ENCODE results near the gene CSPG4.
"Not testable (repeated sequence)": the region's sequence is repeated elsewhere in the genome, so short reads cannot be mapped to it uniquely, and the experiment has no call there.

CSPG4 gene

GRCh38 chr15:75693501-75694240 lies 19.0 kb downstream of the CSPG4 start:
- FAIRE-seq, result no peak
- no peak for DNase-seq (ENCODE audit: insufficient read length, low spot score)

DNA sequence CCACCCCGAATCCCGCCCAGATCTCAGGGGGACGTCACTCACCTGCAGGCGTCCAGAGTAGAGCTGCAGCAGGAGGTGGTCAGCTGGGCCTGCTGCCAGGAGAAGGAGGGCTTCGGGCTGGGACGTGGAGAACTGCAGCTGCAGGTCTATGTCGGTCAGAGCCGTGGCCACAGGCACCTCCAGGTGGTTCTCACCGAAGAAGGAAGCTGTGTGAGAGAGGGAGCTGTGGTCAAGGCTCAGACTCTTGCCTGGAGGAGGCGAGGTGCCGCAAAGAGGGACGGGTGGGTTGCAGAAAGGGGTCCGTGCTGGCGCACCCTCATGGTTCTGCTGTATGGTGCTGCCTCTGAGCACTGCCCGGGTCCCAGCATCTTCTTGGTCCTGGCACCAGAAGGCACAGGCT lies 19.6 kb downstream of the CSPG4 start:
- FAIRE-seq, result not testable (repeated sequence)

DNA sequence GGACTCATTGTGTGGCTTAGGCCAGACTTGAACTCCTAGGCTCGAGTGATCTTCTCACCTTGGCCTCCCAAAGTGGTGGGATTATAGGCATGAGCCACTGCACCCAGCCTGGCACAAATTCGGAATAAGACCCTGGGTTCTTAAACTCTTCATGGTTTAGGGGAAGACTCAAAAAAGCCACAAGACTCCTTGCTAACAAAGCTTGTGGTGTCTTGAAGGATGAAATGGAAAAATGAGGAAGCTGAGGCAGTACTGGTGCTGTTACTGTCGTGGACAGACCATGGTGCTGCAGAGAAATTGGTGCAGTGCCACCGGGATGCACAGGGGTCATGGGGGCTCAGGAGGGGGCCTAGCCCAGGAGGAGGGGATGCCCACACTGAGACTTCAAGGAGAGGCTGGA lies 20.3 kb downstream of the CSPG4 start:
- not testable (repeated sequence) for DNase-seq (ENCODE audit: insufficient read length, low spot score); FAIRE-seq

More for the DNA sequence above, 19.6 kb downstream of the CSPG4 start:
- DNase-seq (ENCODE audit: insufficient read length, low spot score), result not testable (repeated sequence)

GRCh38 chr15:75689429-75689828 lies 23.2 kb downstream of the CSPG4 start:
- FAIRE-seq; DNase-seq (ENCODE audit: insufficient read length, low spot score): not testable (repeated sequence)

- FAIRE-seq, result no peak
- DNase-seq (ENCODE audit: insufficient read length, low spot score), result no peak
These were observed 23.8 kb downstream of the CSPG4 start for GRCh38 chr15:75688831-75689230.

DNA sequence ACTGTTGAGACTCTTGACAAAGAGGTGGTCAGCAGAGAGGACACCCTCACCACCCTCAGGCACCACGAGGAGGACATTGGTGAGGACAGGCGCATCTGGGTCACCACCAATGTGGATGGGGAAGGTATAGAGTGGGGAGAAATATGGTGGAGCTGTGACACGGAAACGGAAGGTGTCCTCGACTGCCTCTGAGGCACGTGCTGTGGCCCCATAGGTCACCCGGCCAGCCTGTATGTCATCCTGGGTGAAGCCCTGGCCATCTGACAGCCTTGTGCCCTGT lies 24.4 kb downstream of the CSPG4 start:
- no peak for DNase-seq (ENCODE audit: insufficient read length, low spot score)

GRCh38 chr15:75687486-75688277 lies 25.0 kb downstream of the CSPG4 start:
- no peak for FAIRE-seq

More for the DNA sequence above, 24.4 kb downstream of the CSPG4 start:
- FAIRE-seq, result no peak

DNA sequence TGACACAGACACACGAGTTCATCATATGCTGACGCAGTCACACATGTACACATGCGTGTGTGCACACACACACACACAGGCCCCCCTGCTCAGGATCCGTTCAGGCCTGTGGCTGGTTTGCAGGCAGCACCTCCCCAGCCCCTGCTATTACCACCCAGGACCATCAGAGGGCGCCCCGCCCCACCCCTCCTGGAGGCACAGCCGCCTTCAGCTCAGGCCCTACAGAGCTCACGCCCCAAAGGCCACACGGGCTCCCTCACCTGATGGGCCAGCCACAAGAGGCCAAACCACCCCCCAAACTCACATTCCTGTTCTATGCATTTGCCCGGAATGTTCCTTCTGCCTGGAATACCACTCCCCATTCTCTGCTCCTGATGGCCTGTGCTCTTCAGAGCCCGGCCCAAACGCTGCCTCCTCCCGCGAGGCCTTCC lies 26.4 kb downstream of the CSPG4 start:
- DNase-seq (ENCODE audit: insufficient read length, low spot score), result not testable (repeated sequence)
- peak; percentile 20 for FAIRE-seq

More at GRCh38 chr15:75687486-75688277, 25.0 kb downstream of the CSPG4 start:
- DNase-seq (ENCODE audit: insufficient read length, low spot score), result no peak

DNA sequence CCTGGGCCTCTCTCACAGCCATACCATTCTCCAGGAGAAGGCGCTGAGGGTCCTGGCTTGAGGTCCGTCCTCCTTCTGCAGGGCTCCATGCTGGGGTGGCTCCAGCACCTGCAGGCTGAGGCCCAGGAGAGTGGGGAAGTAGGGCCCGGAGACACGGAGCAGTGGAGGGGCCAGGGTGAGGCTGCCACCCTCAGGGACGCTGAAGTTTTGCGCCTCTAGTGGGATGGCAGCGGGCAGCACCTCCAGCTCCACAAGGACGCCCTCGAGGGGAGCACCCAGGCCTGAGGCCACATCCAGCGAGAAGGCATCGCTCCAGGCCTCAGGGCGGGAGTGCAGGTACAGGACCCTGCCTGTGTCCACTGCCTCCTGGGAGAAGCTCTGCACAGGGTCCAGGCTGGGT lies 27.5 kb downstream of the CSPG4 start:
- FAIRE-seq (no peak), DNase-seq (ENCODE audit: insufficient read length, low spot score) (no peak)

- FAIRE-seq (no peak), DNase-seq (ENCODE audit: insufficient read length, low spot score) (no peak)
These were observed 28.0 kb downstream of the CSPG4 start for GRCh38 chr15:75684648-75685047.

GRCh38 chr15:75683646-75684312 lies 28.9 kb downstream of the CSPG4 start:
- FAIRE-seq, result peak; percentile 68
- DNase-seq (ENCODE audit: insufficient read length, low spot score), result peak; percentile 65

DNA sequence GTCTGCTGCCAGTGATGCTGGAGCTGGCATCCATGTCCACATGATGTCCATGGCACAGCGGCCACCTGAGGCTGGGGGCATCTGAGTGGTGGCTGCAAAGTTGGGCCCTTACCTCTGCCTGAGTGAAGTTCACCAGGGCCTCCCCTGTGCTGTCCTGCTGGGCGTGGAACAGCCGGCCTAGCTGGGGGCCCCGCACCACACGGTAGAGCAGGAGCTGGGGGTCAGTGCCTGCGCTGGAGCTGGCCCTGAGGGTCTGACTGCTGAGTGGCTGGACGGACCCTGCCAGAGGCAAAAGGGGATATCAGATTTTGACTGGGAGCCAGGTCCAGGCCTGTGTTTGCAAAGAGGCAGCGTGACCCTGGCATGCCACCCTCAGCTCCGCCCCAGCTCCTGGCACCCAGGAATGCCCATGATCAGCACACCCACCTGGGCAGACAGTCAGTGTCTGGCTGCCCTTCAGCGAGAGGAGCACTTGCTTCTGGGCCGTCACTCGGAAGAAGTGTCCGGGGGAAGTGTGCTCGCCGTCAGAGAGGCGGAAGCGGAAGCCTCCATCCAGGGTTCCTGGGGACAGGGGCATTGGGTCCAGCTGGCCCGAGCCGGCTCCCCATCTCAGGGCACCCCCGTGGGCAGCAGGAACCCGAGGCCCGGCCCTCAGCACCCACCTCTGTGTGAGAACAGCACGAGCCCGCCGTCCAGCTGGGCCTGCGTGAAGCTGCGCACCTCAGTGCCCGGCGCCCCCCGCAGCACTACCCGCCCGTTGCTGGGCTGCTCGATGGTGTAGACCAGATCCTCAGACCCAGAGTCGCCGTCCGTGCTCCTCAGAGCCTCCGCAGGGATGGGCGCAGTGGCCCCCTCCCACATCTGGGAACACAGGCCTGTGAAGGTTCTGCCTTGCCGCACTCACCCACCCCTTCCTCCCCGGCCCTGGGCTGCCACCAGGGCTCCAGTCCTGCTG lies 30.2 kb downstream of the CSPG4 start:
- no peak for DNase-seq (ENCODE audit: insufficient read length, low spot score)
- no peak for FAIRE-seq

DNA sequence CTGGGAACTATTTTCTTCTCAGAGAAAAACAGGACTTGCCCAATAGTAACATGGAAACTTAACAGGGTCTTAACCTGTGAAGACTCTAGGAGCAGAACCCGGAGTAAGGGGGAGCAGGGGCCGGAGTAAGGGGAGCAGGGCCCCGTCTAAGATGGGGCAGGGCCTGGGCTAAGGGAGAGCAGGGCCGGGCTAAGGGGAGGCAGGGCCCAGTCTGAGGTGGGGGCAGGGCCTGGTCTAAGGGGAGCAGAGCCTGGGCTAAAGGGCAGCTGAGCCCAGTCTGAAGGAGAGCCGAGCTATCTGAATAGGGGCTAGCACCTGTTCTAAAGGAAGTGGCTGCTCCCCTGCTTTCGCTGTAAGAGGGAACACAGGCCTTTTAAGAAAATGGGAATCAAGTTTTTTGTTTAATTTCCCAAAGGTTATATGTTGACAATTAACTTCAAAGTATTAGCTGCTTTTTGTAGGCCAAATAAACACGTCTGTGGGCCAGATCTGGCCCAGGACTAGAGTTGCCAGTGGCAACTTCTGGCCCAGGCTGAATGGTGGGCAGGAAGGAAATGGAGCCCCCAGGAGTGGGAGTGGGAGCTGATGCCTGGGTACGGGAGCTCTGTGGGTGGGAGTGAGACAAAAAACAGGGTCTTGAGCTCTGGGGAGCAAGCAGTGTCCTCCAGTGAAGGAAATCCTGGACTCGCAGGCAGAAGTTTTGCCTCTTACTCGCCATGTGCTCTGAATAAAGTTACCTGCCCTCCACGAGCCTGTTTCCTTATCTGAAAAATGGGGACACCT lies 32.5 kb downstream of the CSPG4 start:
- DNase-seq (ENCODE audit: insufficient read length, low spot score) (no peak), FAIRE-seq (no peak)

DNA sequence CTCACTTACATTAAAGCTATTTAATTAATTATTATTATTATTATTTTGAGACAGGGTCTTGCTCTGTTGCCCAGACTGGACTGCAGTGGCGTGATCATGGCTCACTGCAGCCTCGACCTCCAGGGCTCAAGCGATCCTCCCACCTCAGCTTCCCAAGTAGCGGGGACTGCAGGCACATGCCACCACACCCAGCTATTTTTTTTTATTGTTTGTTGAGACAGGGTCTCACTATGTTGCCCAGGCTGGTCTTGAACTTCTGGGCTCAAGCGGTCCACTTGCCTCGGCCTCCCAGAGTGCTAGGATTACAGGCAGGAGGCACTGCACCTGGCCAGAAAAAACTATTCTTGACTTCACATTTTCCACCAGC lies 34.3 kb downstream of the CSPG4 start:
- not testable (repeated sequence) for DNase-seq (ENCODE audit: insufficient read length, low spot score); FAIRE-seq

- DNase-seq (ENCODE audit: insufficient read length, low spot score) (no peak), FAIRE-seq (no peak)
These were observed 35.0 kb downstream of the CSPG4 start for GRCh38 chr15:75677465-75678323.

DNA sequence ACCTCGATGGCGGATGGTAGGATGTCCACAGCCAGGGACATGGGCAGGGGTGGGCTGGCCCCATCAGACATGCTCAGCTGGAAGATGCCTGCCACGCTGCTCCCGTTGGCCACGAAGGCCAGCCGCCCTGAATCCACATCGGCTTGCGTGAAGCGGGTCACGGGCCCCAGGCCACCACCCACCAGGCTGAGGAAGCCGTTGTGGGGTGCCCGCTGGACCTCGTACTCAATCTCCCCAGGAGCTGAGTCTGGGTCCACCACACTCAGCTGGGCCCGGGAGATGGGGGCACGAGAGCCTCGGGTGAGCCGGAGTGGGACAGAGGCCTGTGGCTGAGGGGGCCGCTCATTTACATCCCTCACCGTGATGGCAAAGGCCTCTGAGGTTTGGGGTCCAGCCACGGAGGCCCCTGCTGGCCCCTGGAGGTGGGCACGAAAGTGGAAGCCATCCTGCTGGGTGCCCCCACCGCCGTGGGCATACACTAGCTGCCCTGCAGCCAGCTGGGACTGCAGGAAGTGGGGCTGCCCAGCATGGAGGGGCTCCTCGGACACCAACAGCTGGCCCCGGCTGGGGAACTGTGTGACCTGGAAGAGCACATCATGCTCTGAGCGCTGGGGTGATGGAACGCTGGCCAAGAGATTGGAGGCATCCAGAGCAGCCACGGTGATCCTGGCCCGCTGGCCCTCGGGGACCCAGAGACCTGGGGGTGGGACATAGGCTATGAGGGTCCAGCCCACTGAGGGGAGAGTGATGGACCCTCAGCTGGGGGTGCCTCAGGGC lies 35.8 kb downstream of the CSPG4 start:
- DNase-seq (ENCODE audit: insufficient read length, low spot score) (no peak), FAIRE-seq (no peak)

GRCh38 chr15:75675579-75676404 lies 36.9 kb downstream of the CSPG4 start:
- DNase-seq (ENCODE audit: insufficient read length, low spot score) (no peak), FAIRE-seq (no peak)

All from HTR-8/SVneo (cell line).